CD14-positive monocyte (primary cell): ENCODE results near the gene ZBTB32. TPM values are rescaled to one million over a fixed set of nuclear protein-coding genes. Genes with fewer than 3 reads are reported as not detected.
"Not testable (repeated sequence)": the region's sequence is repeated elsewhere in the genome, so short reads cannot be mapped to it uniquely, and the experiment has no call there.

Experiments used
- DNase-seq, 3 donors: peaks; one replicate each; pipeline ENCODE4 v3.0.0-alpha.2; 2011 to 2022
- H2AFZ ChIP-seq: 2 replicates; pipeline ENCODE4 v1.6.0; 2012; ENCODE audit warnings: mild to moderate bottlenecking, low read depth, low read length, inconsistent platforms; ENCODE audit not compliant: insufficient read depth, poor library complexity, severe bottlenecking
- H3K27ac ChIP-seq, 2 donors: 1 replicate in 1 of 2; 2 replicates in 1 of 2; pipeline ENCODE4 v1.5.1; 2012 to 2013; ENCODE audit warnings: low read length in 2 of 2, control low read depth in 1 of 2, inconsistent platforms in 1 of 2, low read depth in 1 of 2, mild to moderate bottlenecking in 1 of 2
- H3K27me3 ChIP-seq, 2 donors: one replicate each; pipeline versions ENCODE4 v1.6.0 to v1.6.1; 2011 to 2013; ENCODE audit warnings: low read length in 2 of 2; ENCODE audit not compliant: control insufficient read depth in 2 of 2, insufficient read depth in 2 of 2
- H3K36me3 ChIP-seq, 2 donors: replicated peaks in 1 of 2; 1 replicate in 1 of 2; 2 replicates in 1 of 2; pipeline versions ENCODE4 v1.5.1 to v1.6.1; 2012 to 2013; ENCODE audit warnings: low read length in 2 of 2, control low read depth in 1 of 2, inconsistent platforms in 1 of 2, mild to moderate bottlenecking in 1 of 2; ENCODE audit not compliant: insufficient read depth in 2 of 2, control insufficient read depth in 1 of 2
- H3K4me1 ChIP-seq, 2 donors: 1 replicate in 1 of 2; 2 replicates in 1 of 2; pipeline versions ENCODE4 v1.5.1 to v1.6.1; 2012 to 2013; ENCODE audit warnings: low read length in 2 of 2, control low read depth in 1 of 2, inconsistent platforms in 1 of 2, mild to moderate bottlenecking in 1 of 2, moderate library complexity in 1 of 2; ENCODE audit not compliant: insufficient read depth in 2 of 2, control insufficient read depth in 1 of 2
- H3K4me2 ChIP-seq: replicated peaks from 2 replicates; pipeline ENCODE3; 2012; ENCODE audit warnings: low read length, moderate library complexity, mild to moderate bottlenecking; ENCODE audit not compliant: poor library complexity, severe bottlenecking; ENCODE audit errors: extremely low read depth
- H3K4me3 ChIP-seq, 3 experiments: fragments of 200-600 bp in 1 of 3; sonication (generic) in 1 of 3; replicated peaks in 1 of 3; 1 replicate in 2 of 3; 2 replicates in 1 of 3; pipeline ENCODE4 v1.5.1; 2011 to 2013; ENCODE audit warnings: low read length in 3 of 3, mild to moderate bottlenecking in 3 of 3, control low read depth in 2 of 3, low read depth in 2 of 3, inconsistent platforms in 1 of 3, moderate library complexity in 1 of 3
- H3K79me2 ChIP-seq: 2 replicates; pipeline ENCODE4 v1.6.0; 2012; ENCODE audit warnings: mild to moderate bottlenecking, control low read depth, inconsistent platforms, low read length, moderate library complexity; ENCODE audit not compliant: insufficient read depth
- H3K9ac ChIP-seq: 2 replicates; pipeline ENCODE4 v1.6.0; 2017; ENCODE audit warnings: low read length, mild to moderate bottlenecking; ENCODE audit not compliant: insufficient read depth, poor library complexity, severe bottlenecking
- H3K9me3 ChIP-seq, 2 donors: replicated peaks in 1 of 2; 1 replicate in 1 of 2; 2 replicates in 1 of 2; pipeline versions ENCODE4 v1.5.1 to v1.6.1; 2012 to 2013; ENCODE audit warnings: low read length in 2 of 2, control low read depth in 1 of 2; ENCODE audit not compliant: control insufficient read depth in 1 of 2, insufficient read depth in 1 of 2
- H4K20me1 ChIP-seq: 2 replicates; pipeline ENCODE4 v1.6.0; 2012; ENCODE audit warnings: mild to moderate bottlenecking, low read length, control low read depth, moderate library complexity; ENCODE audit not compliant: insufficient read depth
- H3K27ac Mint-ChIP-seq, 7 donors: one replicate each; pipeline ENCODE4 v1.8.0; 2020; ENCODE audit warnings: mild to moderate bottlenecking in 7 of 7, mixed read lengths in 7 of 7, moderate library complexity in 6 of 7, inconsistent platforms in 2 of 7
- H3K27me3 Mint-ChIP-seq, 3 donors: one replicate each; pipeline ENCODE4 v1.8.0; 2021 to 2022; ENCODE audit warnings: low read depth in 3 of 3, mild to moderate bottlenecking in 3 of 3, mixed read lengths in 3 of 3, moderate library complexity in 3 of 3, inconsistent platforms in 1 of 3
- H3K36me3 Mint-ChIP-seq, 2 donors: one replicate each; pipeline ENCODE4 v1.8.0; 2020; ENCODE audit warnings: mixed read lengths in 2 of 2, inconsistent platforms in 1 of 2, mild to moderate bottlenecking in 1 of 2
- H3K4me1 Mint-ChIP-seq: one replicate; pipeline ENCODE4 v1.8.0; 2020; ENCODE audit warnings: mild to moderate bottlenecking, mixed read lengths
- H3K4me3 Mint-ChIP-seq, 2 donors: one replicate each; pipeline ENCODE4 v1.8.0; 2020; ENCODE audit warnings: mild to moderate bottlenecking in 2 of 2, mixed read lengths in 2 of 2, moderate library complexity in 1 of 2
- H3K9me3 Mint-ChIP-seq, 7 donors: one replicate each; pipeline ENCODE4 v1.8.0; 2020 to 2022; ENCODE audit warnings: mixed read lengths in 7 of 7, mild to moderate bottlenecking in 6 of 7, moderate library complexity in 6 of 7, inconsistent platforms in 2 of 7
- WGBS: methylation state at CpG from one replicate; pipeline ENCODE4 v1.1.5; 2013; ENCODE audit warnings: missing lambda C conversion rate; ENCODE audit not compliant: insufficient coverage; 5-methylcytosine and 5-hydroxymethylcytosine counted together
- intact Hi-C, 2 donors: fragments of 100-400 bp; cut with micrococcal nuclease; formaldehyde crosslinking; loops; one replicate each; pipeline versions ENCODE4 v1.15.0 to v1.15.1; 2023
- polyA minus RNA-seq: library from RNA; depleted of rRNA, polyadenylated mRNA; stranded (reverse); fragments of >200 nt; gene quantifications from 2 replicates; pipeline ENCODE4 v1.2.3, GENCODE V29; 2012
- polyA plus RNA-seq, 3 donors: library from polyadenylated mRNA; depleted of rRNA in 1 of 3; unstranded in 2 of 3; stranded (reverse) in 1 of 3; fragments of 300-500 nt in 2 of 3; fragments of >200 nt in 1 of 3; fragmentation: Illumina TruSeq in 2 of 3; gene quantifications; 1 replicate in 2 of 3; 2 replicates in 1 of 3; pipeline ENCODE4 v1.2.3, GENCODE V29; 2012 to 2021
- total RNA-seq, 12 experiments: library from RNA in 1 of 12; stranded (reverse) in 1 of 12; fragments of 120-200 nt in 1 of 12; gene quantifications; one replicate each; pipeline ENCODE4 v1.2.4 and lab custom pipeline; 2013 to 2026; ENCODE audit warnings: mixed read lengths in 6 of 12, inconsistent platforms in 1 of 12
- TF ChIP-seq, protein P1 (sequence below): fragments of 200-600 bp; IDR thresholded peaks from one replicate; pipeline ENCODE4 v1.8.0; 2022; ENCODE audit warnings: antibody characterized with exemption, mild to moderate bottlenecking

ZBTB32 gene, protein sequence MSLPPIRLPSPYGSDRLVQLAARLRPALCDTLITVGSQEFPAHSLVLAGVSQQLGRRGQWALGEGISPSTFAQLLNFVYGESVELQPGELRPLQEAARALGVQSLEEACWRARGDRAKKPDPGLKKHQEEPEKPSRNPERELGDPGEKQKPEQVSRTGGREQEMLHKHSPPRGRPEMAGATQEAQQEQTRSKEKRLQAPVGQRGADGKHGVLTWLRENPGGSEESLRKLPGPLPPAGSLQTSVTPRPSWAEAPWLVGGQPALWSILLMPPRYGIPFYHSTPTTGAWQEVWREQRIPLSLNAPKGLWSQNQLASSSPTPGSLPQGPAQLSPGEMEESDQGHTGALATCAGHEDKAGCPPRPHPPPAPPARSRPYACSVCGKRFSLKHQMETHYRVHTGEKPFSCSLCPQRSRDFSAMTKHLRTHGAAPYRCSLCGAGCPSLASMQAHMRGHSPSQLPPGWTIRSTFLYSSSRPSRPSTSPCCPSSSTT
- total RNA-seq (2013), result 0.10 TPM
- polyA plus RNA-seq, result under 1 TPM in 1 of 3 donors, not detected in 2; 0.05 TPM
- polyA minus RNA-seq, result not detected in 2 replicates
- 0 to 0.75 (median 0.04) reads per million in 11 experiments for total RNA-seq (lab: John Stamatoyannopoulos, UW)

DNA sequence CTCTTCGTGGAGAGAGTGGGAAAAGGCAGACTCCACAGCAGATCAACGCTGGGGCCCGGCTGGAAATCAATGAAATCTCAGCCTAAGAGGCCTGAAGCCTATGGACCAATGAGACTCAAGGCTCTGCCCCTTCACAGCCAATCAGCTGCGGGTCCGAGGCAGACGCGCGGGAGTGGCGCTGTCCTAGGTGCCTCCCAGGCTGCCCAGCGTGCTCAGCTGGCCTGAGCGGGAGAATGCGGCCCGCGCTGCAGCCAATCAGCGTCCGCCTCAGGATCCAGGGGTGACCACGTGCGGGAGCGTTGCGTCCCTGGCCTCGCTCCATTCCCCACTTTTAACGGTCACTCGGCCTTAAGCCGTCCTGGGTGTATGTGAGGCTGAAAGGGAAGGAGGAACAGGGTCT is at the start of gene ZBTB32:
ZBTB32 (plus strand) TSS at position 341 of the 400 bp plus-strand sequence. CDS start 10,069 bp downstream, outside the sequence.
- TF ChIP-seq, protein P1, sequence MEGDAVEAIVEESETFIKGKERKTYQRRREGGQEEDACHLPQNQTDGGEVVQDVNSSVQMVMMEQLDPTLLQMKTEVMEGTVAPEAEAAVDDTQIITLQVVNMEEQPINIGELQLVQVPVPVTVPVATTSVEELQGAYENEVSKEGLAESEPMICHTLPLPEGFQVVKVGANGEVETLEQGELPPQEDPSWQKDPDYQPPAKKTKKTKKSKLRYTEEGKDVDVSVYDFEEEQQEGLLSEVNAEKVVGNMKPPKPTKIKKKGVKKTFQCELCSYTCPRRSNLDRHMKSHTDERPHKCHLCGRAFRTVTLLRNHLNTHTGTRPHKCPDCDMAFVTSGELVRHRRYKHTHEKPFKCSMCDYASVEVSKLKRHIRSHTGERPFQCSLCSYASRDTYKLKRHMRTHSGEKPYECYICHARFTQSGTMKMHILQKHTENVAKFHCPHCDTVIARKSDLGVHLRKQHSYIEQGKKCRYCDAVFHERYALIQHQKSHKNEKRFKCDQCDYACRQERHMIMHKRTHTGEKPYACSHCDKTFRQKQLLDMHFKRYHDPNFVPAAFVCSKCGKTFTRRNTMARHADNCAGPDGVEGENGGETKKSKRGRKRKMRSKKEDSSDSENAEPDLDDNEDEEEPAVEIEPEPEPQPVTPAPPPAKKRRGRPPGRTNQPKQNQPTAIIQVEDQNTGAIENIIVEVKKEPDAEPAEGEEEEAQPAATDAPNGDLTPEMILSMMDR, result no peak
- Histone ChIP-seq H2AFZ (no peak within 1 kb of the TSS), H3K4me1 (peaks cover 12 to 13% of the 10 kb centered on the region in 2 donors), H3K4me2 (no peak within 1 kb of the TSS), H4K20me1 (no peaks in the 10 kb centered on the region), H3K79me2 (no peaks in the 10 kb centered on the region), H3K27ac (no peak within 1 kb of the TSS), H3K9me3 (no peaks in the 10 kb centered on the region), H3K27me3 (peaks cover 0 to 23% of the 10 kb centered on the region in 2 donors), H3K9ac (no peak within 1 kb of the TSS), H3K36me3 (no peaks in the 10 kb centered on the region), H3K4me3 (no peak within 1 kb of the TSS)
- H3K27me3 Mint-ChIP-seq, result peaks cover 31 to 34% (median 32%) of the 10 kb centered on the region in 3 donors
- 29% methylated on average over 23 of the region's 24 CpGs for WGBS
- intact Hi-C loops, result no loop called here
- no peak within 1 kb of the TSS for H3K27ac Mint-ChIP-seq
- DNase-seq, result no peak
- peak within 1 kb of the TSS in 1 of 2 donors; percentile 99 for H3K4me3 Mint-ChIP-seq
- H3K9me3 Mint-ChIP-seq, result peaks cover 0 to 12% (median 3%) of the 10 kb centered on the region in 7 donors
- H3K4me1 Mint-ChIP-seq, result peaks cover 9% of the 10 kb centered on the region
- H3K36me3 Mint-ChIP-seq, result peaks cover 0 to 4% of the 10 kb centered on the region in 2 donors

DNA sequence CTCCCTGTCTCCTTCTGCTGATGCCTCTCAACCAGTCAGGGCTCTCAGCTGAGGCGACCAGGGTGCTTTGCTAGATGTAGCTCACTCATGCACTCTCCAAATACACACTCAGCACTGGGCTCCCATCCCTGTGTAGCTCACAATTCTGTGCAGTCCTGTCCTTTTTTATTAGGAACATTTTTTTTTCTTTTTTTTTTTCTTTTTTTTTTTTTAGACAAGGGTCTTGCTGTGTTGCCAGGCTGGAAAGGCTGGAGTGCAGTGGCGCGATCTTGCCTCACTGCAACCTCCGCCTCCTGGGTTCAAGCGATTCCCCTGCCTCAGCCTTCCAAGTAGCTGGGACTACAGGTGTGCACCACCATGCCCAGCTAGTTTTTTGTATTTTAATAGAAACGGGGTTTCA is 49.5 kb upstream of the ZBTB32 start:
- peaks cover 57 to 89% of the 10 kb centered on the region in 2 donors for H3K36me3 Mint-ChIP-seq
- peaks cover 69 to 78% of the 10 kb centered on the region in 2 donors for H3K36me3 ChIP-seq
- peaks cover 15% of the 10 kb centered on the region for H3K79me2 ChIP-seq
- H3K9me3 ChIP-seq, H3K4me2 ChIP-seq, H3K27me3 ChIP-seq, H3K4me3 Mint-ChIP-seq, H3K4me3 ChIP-seq, H3K27me3 Mint-ChIP-seq, intact Hi-C loops, H3K4me1 ChIP-seq, H3K27ac Mint-ChIP-seq, DNase-seq, H3K9me3 Mint-ChIP-seq, H2AFZ ChIP-seq, H3K9ac ChIP-seq, H3K27ac ChIP-seq: not testable (repeated sequence)
- 98% methylated on average over 5 of the region's 6 CpGs for WGBS
- peaks cover 51% of the 10 kb centered on the region for H4K20me1 ChIP-seq
- H3K4me1 Mint-ChIP-seq, result peaks cover 12% of the 10 kb centered on the region
